ENCODE data around the gene HERC2.

Gene HERC2

DNA sequence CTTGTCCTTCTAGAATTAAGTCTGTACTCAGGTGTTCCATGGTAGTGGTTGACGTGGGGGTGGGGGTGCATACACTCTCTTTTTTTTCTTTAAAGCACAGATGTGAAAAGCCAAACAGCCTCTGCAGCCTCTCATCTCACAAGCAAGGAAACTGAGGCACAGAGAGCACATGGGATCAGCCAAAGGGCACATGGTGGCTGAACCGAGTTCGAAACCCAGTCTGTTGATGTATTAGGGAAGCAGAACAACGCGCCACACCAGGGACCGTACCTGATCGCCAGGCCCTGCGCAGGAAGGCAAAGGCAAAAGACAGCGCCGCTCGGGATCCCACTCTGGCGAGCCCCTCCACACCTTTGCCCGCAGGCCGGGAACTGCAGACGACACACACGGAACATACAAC is 47.3 kb downstream of the HERC2 start:
- H3K36me3 ChIP-seq (ENCODE audit: control insufficient read depth, insufficient read depth, low read length): peaks cover 13% of the 10 kb centered on the region

DNA sequence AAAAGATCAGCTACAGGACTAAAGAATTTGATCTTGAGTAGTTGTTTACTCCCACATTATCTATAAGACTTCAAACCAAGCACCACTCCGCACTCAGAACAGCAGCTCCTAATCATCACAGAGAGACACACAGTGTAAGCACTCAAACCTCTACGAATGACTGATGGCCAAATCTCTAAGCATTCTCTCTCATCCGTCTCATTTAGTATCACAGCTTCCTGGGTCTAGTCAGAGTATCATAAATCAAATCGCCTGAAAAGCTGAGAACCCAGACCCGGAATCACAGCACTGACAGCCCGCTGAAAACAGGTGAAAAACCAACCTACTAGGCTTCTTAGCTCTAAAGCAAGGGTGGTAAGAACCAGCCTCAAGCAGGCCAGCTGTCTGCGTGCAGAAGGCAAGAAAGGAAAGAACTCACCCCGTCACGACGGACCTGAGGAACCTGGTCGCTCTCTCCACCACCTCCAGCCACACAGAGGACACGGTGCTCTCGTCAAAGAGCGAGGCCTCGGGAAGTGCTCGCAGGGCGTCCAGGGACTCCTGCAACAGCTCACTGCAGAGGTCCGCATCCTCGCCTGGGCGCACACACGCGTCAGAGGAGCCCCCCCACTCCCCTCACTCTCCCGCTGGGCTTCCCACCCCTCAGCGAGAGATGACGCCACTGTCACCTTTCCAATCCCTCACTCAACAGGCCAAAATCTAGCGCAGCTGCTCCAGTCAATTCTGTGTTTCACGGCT is 47.9 kb downstream of the HERC2 start:
- peaks cover 16% of the 10 kb centered on the region for H3K36me3 ChIP-seq (ENCODE audit: control insufficient read depth, insufficient read depth, low read length)
- H3K4me1 ChIP-seq (ENCODE audit: control insufficient read depth, insufficient read depth, low read length, poor library complexity, severe bottlenecking): no peaks in the 10 kb centered on the region
- H3K27ac ChIP-seq (ENCODE audit: insufficient read depth, low read length, poor library complexity, severe bottlenecking): no peak overlapping the region
- no peaks in the 10 kb centered on the region for H3K27me3 ChIP-seq (replicated peaks; ENCODE audit: control insufficient read depth, insufficient read depth, low read length, poor library complexity, severe bottlenecking)
- H3K9me3 ChIP-seq (ENCODE audit: control insufficient read depth, low read length): no peaks in the 10 kb centered on the region
- no peak for DNase-seq
- H3K4me3 ChIP-seq (ENCODE audit: insufficient read depth, low read depth, low read length, poor library complexity, severe bottlenecking): no peak overlapping the region

More for the DNA sequence above, 47.3 kb downstream of the HERC2 start:
- H3K4me1 ChIP-seq (ENCODE audit: control insufficient read depth, insufficient read depth, low read length, poor library complexity, severe bottlenecking): no peaks in the 10 kb centered on the region
- H3K27ac ChIP-seq (ENCODE audit: insufficient read depth, low read length, poor library complexity, severe bottlenecking): no peak overlapping the region
- DNase-seq: no peak
- no peaks in the 10 kb centered on the region for H3K9me3 ChIP-seq (ENCODE audit: control insufficient read depth, low read length)
- H3K27me3 ChIP-seq (replicated peaks; ENCODE audit: control insufficient read depth, insufficient read depth, low read length, poor library complexity, severe bottlenecking): no peaks in the 10 kb centered on the region
- H3K4me3 ChIP-seq (ENCODE audit: insufficient read depth, low read depth, low read length, poor library complexity, severe bottlenecking): no peak overlapping the region

DNA sequence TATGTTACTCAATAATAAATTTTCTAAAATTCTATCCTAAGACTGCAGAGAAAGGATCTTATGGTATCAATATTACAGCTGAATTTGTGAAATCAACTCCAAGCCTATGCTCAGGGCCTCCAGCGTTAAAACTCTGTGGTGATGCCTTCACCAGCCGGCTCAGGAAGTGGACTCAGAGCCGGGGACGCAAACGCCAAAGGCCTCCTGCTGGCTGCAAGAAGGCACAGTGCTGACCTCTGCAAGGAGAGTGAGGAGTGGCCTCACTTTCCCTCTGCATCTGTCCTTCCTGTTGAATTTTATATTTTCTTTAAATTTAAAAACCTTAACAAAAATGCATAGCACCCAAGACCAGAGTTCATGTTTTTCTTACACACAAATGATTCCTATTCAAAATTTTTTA is 48.5 kb downstream of the HERC2 start:
- H3K27ac ChIP-seq (ENCODE audit: insufficient read depth, low read length, poor library complexity, severe bottlenecking): no peak overlapping the region
- no peak overlapping the region for H3K4me3 ChIP-seq (ENCODE audit: insufficient read depth, low read depth, low read length, poor library complexity, severe bottlenecking)
- H3K9me3 ChIP-seq (ENCODE audit: control insufficient read depth, low read length): no peaks in the 10 kb centered on the region
- no peak for DNase-seq
- H3K27me3 ChIP-seq (replicated peaks; ENCODE audit: control insufficient read depth, insufficient read depth, low read length, poor library complexity, severe bottlenecking): no peaks in the 10 kb centered on the region
- H3K36me3 ChIP-seq (ENCODE audit: control insufficient read depth, insufficient read depth, low read length): peaks cover 22% of the 10 kb centered on the region
- no peaks in the 10 kb centered on the region for H3K4me1 ChIP-seq (ENCODE audit: control insufficient read depth, insufficient read depth, low read length, poor library complexity, severe bottlenecking)

DNA sequence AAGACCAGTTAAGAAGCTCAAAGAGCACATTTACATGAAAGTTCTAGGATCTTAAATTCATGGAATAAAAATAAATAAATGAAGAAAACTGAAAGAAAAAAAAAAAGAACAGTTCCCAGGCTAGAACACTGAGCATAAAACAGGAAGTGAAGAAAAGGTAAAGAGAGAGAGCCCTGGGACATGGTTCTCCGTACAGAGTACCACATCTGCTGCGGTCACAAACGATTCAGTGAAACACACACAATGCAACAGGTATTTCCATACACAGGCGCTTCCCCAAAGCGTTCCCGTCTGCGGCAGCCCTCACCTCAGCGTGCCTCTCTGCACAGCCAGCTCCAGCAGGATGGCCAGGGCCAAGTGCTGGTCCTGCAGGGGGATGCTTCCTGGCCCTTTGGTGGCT is 49.4 kb downstream of the HERC2 start:
- H3K36me3 ChIP-seq (ENCODE audit: control insufficient read depth, insufficient read depth, low read length): peaks cover 27% of the 10 kb centered on the region
- H3K4me3 ChIP-seq (ENCODE audit: insufficient read depth, low read depth, low read length, poor library complexity, severe bottlenecking): no peak overlapping the region
- no peaks in the 10 kb centered on the region for H3K27me3 ChIP-seq (replicated peaks; ENCODE audit: control insufficient read depth, insufficient read depth, low read length, poor library complexity, severe bottlenecking)
- H3K9me3 ChIP-seq (ENCODE audit: control insufficient read depth, low read length): no peaks in the 10 kb centered on the region
- H3K4me1 ChIP-seq (ENCODE audit: control insufficient read depth, insufficient read depth, low read length, poor library complexity, severe bottlenecking): no peaks in the 10 kb centered on the region
- no peak overlapping the region for H3K27ac ChIP-seq (ENCODE audit: insufficient read depth, low read length, poor library complexity, severe bottlenecking)
- no peak for DNase-seq

DNA sequence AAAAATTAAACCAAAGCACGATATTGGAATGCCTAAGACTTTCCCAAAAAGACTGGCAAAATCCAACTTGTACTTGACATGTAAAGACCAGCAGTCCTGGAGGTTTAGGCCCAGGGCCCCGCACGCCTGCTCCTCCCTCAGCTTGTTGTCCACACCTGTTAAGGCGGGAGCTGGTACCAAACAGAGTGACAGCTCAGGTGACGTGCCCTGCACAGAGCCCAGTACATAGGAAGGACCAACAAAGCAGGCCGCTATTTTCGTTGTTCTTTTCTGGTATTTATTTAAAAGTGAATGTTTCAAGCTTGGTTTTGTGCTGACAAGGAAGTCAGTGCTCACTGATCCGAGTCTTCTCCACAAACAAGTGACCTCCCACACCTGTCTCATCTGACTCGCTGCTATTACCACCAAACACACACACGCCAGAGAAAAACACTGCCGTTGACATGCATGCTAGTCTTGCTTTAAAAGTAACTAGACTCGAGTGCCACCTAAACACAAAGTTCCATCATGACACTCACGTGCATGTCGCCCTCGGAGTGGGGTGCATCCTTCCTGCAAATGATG is 50.2 kb downstream of the HERC2 start:
- Histone ChIP-seq H3K4me1 (ENCODE audit: control insufficient read depth, insufficient read depth, low read length, poor library complexity, severe bottlenecking) (no peaks in the 10 kb centered on the region), H3K27ac (ENCODE audit: insufficient read depth, low read length, poor library complexity, severe bottlenecking) (no peak overlapping the region), H3K4me3 (ENCODE audit: insufficient read depth, low read depth, low read length, poor library complexity, severe bottlenecking) (no peak overlapping the region), H3K27me3 (replicated peaks; ENCODE audit: control insufficient read depth, insufficient read depth, low read length, poor library complexity, severe bottlenecking) (no peaks in the 10 kb centered on the region), H3K36me3 (ENCODE audit: control insufficient read depth, insufficient read depth, low read length) (peaks cover 35% of the 10 kb centered on the region), H3K9me3 (ENCODE audit: control insufficient read depth, low read length) (no peaks in the 10 kb centered on the region)
- DNase-seq: no peak

DNA sequence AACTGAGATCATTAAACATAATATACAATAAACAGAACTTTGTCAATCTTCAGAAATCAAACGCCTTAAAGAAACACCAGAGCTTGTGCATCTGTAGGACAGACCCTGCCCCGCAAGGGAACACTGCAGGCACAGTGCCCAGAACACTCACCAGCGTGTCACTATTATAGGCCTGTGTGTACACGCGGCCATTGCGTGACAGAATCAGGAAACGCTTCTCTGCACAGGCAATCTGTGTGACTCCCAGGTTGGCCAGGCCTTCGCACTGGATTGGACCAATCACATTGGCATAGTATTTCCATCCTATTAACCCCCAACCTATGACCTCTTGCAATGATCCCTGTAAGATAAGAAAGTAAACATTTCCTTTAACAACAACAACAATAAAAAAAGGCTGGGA is 52.9 kb downstream of the HERC2 start:
- H3K4me3 ChIP-seq (ENCODE audit: insufficient read depth, low read depth, low read length, poor library complexity, severe bottlenecking): no peak overlapping the region
- H3K36me3 ChIP-seq (ENCODE audit: control insufficient read depth, insufficient read depth, low read length): peaks cover 41% of the 10 kb centered on the region
- DNase-seq: no peak
- no peaks in the 10 kb centered on the region for H3K27me3 ChIP-seq (replicated peaks; ENCODE audit: control insufficient read depth, insufficient read depth, low read length, poor library complexity, severe bottlenecking)
- no peaks in the 10 kb centered on the region for H3K4me1 ChIP-seq (ENCODE audit: control insufficient read depth, insufficient read depth, low read length, poor library complexity, severe bottlenecking)
- H3K27ac ChIP-seq (ENCODE audit: insufficient read depth, low read length, poor library complexity, severe bottlenecking): no peak overlapping the region
- H3K9me3 ChIP-seq (ENCODE audit: control insufficient read depth, low read length): no peaks in the 10 kb centered on the region

DNA sequence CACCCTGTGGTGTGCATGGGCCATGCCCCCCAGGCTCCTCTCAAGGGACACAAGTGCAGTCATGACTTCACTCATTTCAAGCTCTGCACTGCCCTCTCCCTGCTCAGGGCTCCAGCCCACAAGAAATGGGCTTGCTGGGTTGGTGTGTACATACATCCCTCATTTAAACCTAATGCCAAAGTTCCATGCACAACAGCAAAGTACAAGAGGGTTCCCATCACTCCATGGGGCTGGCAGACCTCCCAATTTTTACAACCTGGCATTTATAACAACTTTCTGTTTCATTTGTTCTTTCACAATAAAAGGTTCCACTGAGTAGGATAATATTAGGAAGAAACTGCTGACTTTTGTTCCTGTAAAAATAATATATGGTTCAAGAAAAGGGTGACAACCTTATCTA is 54.3 kb downstream of the HERC2 start:
- H3K27ac ChIP-seq (ENCODE audit: insufficient read depth, low read length, poor library complexity, severe bottlenecking): no peak overlapping the region
- H3K4me3 ChIP-seq (ENCODE audit: insufficient read depth, low read depth, low read length, poor library complexity, severe bottlenecking): no peak overlapping the region
- H3K27me3 ChIP-seq (replicated peaks; ENCODE audit: control insufficient read depth, insufficient read depth, low read length, poor library complexity, severe bottlenecking): no peaks in the 10 kb centered on the region
- no peaks in the 10 kb centered on the region for H3K9me3 ChIP-seq (ENCODE audit: control insufficient read depth, low read length)
- DNase-seq: no peak
- H3K4me1 ChIP-seq (ENCODE audit: control insufficient read depth, insufficient read depth, low read length, poor library complexity, severe bottlenecking): no peaks in the 10 kb centered on the region
- peaks cover 46% of the 10 kb centered on the region for H3K36me3 ChIP-seq (ENCODE audit: control insufficient read depth, insufficient read depth, low read length)

DNA sequence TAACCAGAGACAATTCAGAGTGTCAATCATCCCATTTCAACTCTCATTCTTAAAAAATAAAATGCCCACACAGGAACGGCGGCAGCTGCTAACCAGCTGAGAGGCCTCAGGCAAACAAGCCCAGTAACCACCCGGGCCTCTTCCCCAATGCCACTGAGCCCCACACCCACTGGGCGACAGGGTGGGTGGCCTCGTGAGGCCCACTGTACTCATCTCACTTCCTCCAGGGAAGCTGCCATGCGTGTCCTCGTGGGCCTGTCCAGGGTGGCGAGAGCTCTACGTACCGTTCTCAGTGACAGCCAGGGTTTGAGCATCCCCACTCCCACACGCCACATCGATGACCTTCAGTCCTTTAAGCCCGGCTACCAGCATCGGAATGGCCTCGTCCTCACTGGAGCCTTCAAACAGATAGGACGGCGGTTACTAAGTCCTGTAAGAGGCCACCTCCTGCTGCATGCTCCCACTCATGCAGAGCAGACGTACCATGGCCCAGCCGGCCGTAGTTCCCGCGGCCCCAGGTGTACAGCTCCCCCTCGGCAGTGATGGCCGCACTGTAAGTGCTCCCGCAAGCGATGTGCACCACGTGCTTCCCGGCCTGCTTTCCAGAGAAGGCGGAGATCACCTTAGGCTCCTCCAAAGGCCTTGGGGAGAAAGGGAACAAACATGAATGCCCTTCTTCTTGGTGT is 56.5 kb downstream of the HERC2 start:
- Histone ChIP-seq H3K27me3 (replicated peaks; ENCODE audit: control insufficient read depth, insufficient read depth, low read length, poor library complexity, severe bottlenecking) (no peaks in the 10 kb centered on the region), H3K36me3 (ENCODE audit: control insufficient read depth, insufficient read depth, low read length) (peaks cover 51% of the 10 kb centered on the region), H3K4me1 (ENCODE audit: control insufficient read depth, insufficient read depth, low read length, poor library complexity, severe bottlenecking) (no peaks in the 10 kb centered on the region), H3K27ac (ENCODE audit: insufficient read depth, low read length, poor library complexity, severe bottlenecking) (no peak overlapping the region), H3K9me3 (ENCODE audit: control insufficient read depth, low read length) (no peaks in the 10 kb centered on the region), H3K4me3 (ENCODE audit: insufficient read depth, low read depth, low read length, poor library complexity, severe bottlenecking) (no peak overlapping the region)
- no peak for DNase-seq

DNA sequence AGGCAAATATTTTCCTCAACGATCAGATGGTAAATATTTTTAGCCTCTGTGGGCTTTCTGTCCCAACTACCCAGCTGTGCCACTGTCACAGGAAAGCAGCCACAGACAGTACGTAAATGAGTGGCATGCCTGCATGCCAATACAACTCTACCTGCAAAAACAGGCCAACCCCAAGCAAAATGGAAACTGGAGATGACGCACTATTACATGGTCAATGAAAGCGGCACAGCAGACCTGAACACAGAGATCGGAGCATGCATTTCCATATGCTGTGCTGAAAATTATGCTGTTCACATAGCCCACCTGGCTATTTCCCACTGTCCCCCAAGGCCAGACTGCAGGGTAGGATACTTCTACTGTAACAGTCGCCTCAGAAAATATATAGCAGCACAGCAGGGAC is 57.8 kb downstream of the HERC2 start:
- no peak for DNase-seq
- Histone ChIP-seq H3K4me3 (ENCODE audit: insufficient read depth, low read depth, low read length, poor library complexity, severe bottlenecking) (no peak overlapping the region), H3K27me3 (replicated peaks; ENCODE audit: control insufficient read depth, insufficient read depth, low read length, poor library complexity, severe bottlenecking) (no peaks in the 10 kb centered on the region), H3K4me1 (ENCODE audit: control insufficient read depth, insufficient read depth, low read length, poor library complexity, severe bottlenecking) (no peaks in the 10 kb centered on the region), H3K27ac (ENCODE audit: insufficient read depth, low read length, poor library complexity, severe bottlenecking) (no peak overlapping the region), H3K36me3 (ENCODE audit: control insufficient read depth, insufficient read depth, low read length) (peaks cover 49% of the 10 kb centered on the region), H3K9me3 (ENCODE audit: control insufficient read depth, low read length) (no peaks in the 10 kb centered on the region)

DNA sequence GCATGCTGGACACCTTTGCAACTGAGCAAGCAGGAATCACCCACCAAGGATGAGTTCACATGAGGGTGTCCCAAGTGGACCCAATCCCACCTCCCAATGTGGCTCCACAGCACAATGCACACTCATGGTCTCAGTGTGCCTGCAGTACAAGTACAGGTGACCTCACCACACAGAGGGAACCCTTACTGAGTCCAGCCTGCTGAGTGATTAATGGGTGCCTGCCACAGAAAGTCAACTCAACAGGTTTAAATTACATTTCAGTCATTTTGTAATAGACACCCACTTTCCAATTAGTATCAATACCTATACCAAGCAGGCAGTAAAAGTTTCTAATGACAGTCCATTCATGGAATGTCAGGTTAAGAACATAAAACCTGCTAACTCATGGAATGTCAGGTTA is 59.5 kb downstream of the HERC2 start:
- H3K9me3 ChIP-seq (ENCODE audit: control insufficient read depth, low read length): no peaks in the 10 kb centered on the region
- H3K36me3 ChIP-seq (ENCODE audit: control insufficient read depth, insufficient read depth, low read length): peaks cover 35% of the 10 kb centered on the region
- no peak overlapping the region for H3K4me3 ChIP-seq (ENCODE audit: insufficient read depth, low read depth, low read length, poor library complexity, severe bottlenecking)
- H3K4me1 ChIP-seq (ENCODE audit: control insufficient read depth, insufficient read depth, low read length, poor library complexity, severe bottlenecking): no peaks in the 10 kb centered on the region
- H3K27me3 ChIP-seq (replicated peaks; ENCODE audit: control insufficient read depth, insufficient read depth, low read length, poor library complexity, severe bottlenecking): no peaks in the 10 kb centered on the region
- no peak overlapping the region for H3K27ac ChIP-seq (ENCODE audit: insufficient read depth, low read length, poor library complexity, severe bottlenecking)
- no peak for DNase-seq

Data from effector memory CD4-positive, alpha-beta T cell (primary cell).